ENCODE data around the gene SH2D2A.

- TF ChIP-seq EZH2 (IDR thresholded peaks at IDR 0.05; ENCODE audit: insufficient read depth, poor library complexity, severe bottlenecking), result no peak
- TF ChIP-seq EZH2phosphoT487 (IDR thresholded peaks at IDR 0.05; ENCODE audit: insufficient read depth, low read depth), result no peak
These were observed 26.9 kb downstream of the SH2D2A start for GRCh38 chr1:156789621-156790318.
